C4-2B (cell line): Measurements from ENCODE around the gene RD3L.

ENCODE experiments used
- H3K27ac ChIP-seq: fragments of 450-650 bp; 2 replicates; pipeline ENCODE4 v1.5.1; 2017
- ZFX ChIP-seq: fragments of 450-650 bp; IDR thresholded peaks from 2 replicates; pipeline ENCODE4 v1.6.1; 2017
- TF ChIP-seq, protein P1 (sequence below): fragments of 450-650 bp; conservative IDR thresholded peaks from 2 replicates; pipeline ENCODE4 v1.5.1; 2017; ENCODE audit warnings: mild to moderate bottlenecking

RD3L gene

DNA sequence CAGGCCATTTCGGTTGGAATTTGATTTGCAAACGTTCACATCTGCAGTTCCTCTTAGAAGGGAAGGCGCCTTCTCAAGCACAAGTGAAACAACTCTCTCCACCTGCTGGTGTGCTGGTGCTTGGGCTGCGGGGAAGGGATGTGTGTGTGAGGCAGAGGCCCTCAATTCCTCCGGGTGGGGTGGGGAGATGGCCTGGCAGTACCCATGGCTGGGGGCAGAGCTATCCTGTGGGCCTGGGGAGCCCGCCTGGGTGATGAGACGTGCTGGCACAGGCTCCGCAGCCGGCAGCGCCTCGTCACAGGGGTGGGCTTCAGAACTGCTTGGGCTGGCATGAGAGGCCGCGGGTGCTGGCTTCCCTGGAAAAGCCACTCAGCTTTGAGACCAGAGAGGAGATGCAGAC, 43.0 kb downstream of the RD3L start:
- H3K27ac ChIP-seq: no peak overlapping the region
- no peak for TF ChIP-seq ZFX
- TF ChIP-seq, protein P1, sequence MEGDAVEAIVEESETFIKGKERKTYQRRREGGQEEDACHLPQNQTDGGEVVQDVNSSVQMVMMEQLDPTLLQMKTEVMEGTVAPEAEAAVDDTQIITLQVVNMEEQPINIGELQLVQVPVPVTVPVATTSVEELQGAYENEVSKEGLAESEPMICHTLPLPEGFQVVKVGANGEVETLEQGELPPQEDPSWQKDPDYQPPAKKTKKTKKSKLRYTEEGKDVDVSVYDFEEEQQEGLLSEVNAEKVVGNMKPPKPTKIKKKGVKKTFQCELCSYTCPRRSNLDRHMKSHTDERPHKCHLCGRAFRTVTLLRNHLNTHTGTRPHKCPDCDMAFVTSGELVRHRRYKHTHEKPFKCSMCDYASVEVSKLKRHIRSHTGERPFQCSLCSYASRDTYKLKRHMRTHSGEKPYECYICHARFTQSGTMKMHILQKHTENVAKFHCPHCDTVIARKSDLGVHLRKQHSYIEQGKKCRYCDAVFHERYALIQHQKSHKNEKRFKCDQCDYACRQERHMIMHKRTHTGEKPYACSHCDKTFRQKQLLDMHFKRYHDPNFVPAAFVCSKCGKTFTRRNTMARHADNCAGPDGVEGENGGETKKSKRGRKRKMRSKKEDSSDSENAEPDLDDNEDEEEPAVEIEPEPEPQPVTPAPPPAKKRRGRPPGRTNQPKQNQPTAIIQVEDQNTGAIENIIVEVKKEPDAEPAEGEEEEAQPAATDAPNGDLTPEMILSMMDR: no peak

DNA sequence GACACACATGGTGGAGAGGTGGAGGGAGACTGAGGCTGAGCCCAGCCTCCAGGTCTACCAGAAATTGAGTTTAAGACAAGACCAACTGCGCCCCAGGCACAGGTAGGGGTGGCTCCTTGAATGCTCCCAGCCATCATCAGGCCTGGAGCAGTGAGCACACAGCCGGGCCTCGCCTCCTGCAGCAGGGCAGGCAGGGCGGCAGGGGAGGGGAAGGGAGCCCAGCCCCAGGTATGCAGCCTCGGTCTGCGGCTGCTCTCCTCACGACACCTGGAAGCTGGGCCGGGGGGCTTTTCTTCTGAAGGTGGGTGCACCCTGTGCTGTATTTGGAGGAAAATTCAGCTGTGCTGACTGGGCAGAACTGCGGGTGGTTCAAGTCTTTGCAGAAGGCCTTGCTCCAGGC, 43.6 kb downstream of the RD3L start:
- TF ChIP-seq, protein P1: no peak
- no peak for TF ChIP-seq ZFX
- H3K27ac ChIP-seq: no peak overlapping the region

DNA sequence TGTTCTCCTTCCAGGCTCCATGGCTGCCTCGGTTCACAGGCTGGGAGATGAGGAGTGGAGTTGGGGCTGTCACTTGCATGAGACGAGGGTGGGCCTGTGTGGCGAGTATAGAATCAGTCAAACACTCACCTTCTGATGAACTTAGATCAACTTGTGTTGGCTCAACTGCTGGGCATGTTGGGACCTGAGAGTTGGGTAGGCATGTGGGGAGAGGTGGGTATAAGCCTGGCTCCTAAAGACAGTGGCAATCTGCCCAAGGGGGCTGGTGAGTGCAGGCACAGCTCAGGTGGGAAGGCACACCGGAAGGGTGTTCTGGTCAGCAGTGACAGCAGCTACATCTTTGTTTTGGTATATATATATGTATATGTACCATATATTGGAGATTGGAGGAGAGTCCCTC, 44.1 kb downstream of the RD3L start:
- no peak for TF ChIP-seq ZFX
- TF ChIP-seq, protein P1: no peak
- H3K27ac ChIP-seq: no peak overlapping the region

DNA sequence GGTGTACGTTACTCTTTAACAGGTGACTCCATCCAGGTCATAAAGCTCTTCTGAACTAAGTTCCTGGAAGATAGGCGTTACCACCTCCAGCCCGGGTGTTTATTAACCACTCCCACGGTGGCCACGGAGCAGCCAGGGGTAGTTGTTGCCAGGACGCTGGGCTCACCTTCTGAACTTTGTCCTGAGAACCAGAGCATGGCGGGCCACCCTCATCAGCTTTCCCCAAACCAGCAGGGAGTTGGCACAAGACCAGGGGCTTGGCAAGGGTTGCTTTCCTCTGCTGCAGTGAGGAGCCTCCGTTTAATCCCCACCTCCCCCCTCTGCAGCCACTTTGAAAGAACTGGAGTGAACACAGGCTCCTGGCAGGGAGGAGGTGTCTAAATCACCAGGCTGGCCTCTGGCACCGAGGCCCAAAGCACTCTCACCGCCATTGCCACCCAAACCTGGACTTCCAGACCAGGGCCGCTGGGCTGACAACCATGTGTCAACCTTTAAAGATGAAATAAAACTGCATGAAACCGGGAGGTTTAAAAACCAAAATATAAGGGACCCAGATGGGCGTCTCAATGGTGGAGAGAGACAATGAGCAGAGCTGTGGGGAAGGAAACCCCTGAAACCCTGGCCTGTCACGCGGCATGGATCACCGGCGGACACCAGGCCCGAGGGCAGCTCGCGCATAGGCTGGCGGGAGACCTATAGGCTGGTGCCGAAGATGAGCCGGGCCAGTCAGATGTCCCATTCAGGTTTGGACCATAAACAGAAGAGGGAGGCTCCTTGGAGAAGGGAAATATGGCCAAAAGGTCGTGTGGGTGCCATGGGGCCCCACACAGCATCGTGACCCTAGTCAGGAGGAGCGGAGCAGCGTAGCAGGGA, 45.0 kb downstream of the RD3L start:
- TF ChIP-seq, protein P1: no peak
- TF ChIP-seq ZFX: no peak

DNA sequence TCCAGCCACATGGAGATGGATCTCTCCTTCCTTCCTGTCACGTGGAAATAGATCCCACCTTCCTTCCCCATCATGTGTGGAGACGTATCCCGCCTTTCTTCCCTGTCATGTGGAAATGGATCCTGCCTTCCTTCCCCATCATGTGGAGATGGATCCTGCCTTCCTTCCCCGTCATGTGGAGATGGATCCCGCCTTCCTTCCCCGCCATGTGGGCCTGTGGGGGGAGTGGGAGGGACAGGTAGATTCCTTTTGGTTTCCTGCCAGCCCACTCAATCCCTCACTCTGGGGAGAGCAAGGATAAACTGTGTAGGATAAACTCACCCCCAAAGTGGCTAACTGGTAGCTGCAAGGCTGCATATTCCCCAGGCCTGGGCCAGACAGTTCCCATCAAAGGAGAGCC, 45.8 kb downstream of the RD3L start:
- no peak overlapping the region for H3K27ac ChIP-seq
- TF ChIP-seq, protein P1: no peak
- TF ChIP-seq ZFX: no peak

More for the DNA sequence above, 45.0 kb downstream of the RD3L start:
- no peak overlapping the region for H3K27ac ChIP-seq

DNA sequence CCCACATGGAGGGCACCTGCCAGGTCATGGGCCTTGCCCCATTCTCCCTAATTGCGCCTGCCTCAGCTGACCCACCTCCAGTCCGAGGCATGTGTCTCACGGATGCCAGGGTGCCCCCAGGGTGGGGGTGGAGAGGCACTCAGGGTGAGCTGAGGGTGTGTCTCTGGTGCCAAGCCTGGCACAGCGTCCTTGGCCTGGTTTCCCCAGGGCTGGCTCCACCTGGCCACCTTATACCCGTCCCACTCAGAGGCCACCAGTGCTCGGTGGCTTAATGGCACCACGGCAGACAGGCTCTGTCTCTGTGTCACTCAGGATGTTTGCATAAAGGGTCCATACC, 47.6 kb downstream of the RD3L start:
- no peak overlapping the region for H3K27ac ChIP-seq
- no peak for TF ChIP-seq ZFX
- TF ChIP-seq, protein P1: no peak

DNA sequence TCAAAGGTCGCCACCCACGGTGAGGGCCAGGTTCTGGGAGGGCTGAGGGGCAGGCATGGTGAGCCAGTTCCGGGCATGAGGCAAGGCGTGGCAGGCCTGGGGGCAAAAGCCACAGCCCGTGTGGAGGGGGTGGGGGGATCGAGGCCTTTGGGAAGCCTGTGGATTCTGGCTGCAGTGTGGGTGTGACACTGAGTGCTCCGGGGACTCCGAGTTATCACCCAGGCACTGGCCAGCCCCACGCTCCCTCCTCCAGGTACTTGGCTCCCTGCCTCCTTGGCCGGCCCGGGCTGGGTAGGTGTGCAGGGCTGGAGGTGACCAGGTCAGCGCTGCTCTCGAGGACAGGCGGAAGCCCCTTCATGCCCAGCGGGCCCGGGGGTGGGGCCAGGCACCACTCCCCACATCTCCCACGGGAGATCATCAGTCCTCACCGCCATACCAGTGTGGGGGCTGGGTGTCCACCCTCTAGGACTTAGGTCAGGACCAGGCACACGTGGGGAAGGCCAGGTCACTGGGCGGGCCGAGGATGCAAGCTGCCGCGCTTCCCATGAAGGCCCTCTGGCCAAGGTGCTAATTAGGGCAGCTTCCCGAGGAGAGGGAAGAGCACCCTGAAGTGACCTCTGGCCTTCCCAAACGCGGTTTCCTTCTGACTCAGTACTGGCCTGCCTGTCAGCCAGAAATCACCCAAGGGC, 48.2 kb downstream of the RD3L start:
- no peak overlapping the region for H3K27ac ChIP-seq
- TF ChIP-seq, protein P1: no peak
- TF ChIP-seq ZFX: no peak
